GM23248 (cell line): ENCODE measurements around the gene RHOBTB1.

Experiments used
- EZH2 ChIP-seq: fragments of 200-600 bp; sonication (generic); IDR thresholded peaks from 2 replicates; pipeline ENCODE4 v1.6.1; 2018; ENCODE audit warnings: antibody characterized with exemption, mild to moderate bottlenecking; ENCODE audit not compliant: insufficient read depth, poor library complexity, severe bottlenecking
- EZH2phosphoT487 ChIP-seq: fragments of 200-600 bp; sonication (generic); IDR thresholded peaks from 2 replicates; pipeline ENCODE4 v1.6.1; 2018; ENCODE audit warnings: antibody characterized with exemption, moderate library complexity, mild to moderate bottlenecking, low read depth; ENCODE audit not compliant: insufficient read depth

DNA sequence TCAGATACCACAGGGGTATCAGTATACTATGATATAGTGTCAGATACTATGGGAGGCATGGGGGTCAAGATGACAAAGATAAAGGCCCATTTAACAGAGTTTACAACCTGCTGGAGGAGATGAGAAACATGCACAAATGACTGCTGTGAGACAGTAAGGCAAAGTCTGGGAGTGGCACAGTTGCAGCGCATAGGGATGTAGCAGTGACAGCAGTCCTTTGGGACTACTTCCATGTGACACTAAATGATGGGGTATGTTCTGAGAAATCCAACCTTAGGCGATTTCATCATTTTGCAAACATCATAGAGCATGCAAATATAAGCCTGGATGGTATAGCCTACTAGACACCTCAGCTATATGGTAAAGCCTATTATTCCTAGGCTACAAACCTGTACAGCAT is 108.9 kb downstream of the RHOBTB1 start:
- no peak for TF ChIP-seq EZH2
- TF ChIP-seq EZH2phosphoT487 = no peak
